HG02852 (cell line): ENCODE measurements around the gene SLC19A1.

Experiments
- ATAC-seq: cut with Tn5 transposase; IDR thresholded peaks from one replicate; pipeline ENCODE4 v1.9.1; 2021; ENCODE audit warnings: mild to moderate bottlenecking, moderate library complexity; ENCODE audit not compliant: unreplicated experiment

Gene SLC19A1

DNA sequence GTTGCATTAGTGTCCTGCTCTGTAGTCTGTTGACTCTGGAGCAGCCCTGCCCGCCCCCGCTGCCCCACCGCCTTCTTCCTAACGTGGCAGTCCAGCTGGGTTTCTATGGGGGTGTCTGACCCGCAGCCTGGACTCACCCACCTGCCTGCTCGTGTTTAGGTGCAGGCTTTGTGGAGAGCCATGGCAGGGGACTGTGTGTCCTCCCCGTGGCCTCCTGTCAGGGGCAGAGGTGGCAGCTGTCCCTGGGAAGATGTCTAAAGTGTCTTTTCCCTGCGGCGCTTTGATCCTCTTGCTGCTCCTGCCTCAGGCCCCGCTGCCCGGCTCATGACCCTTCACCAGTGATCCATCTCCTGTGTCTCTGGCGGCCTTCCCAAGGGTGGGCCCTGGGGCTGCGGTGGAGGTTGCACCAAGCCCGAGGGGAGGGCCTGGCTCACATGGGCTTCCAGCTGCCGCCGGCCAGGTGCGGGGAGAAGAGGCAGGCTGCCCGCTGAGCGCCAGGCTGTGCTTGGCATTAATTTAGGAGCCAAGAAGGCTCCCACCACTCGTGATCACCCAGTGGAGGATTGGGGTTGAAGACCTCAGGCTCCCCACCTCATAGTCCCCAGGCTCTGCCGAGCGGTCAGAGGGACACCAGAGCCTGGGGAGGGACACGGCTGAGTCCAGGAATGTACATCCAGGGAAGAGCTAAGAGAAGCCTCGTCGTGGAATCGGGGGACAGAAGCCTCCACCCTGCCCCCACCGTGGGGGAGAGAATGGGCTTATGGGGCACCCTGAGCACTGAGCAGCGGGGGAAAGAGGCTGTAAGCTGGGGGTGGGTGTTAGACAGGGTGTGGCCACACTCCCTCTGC is 93.2 kb downstream of the SLC19A1 start:
- no peak for ATAC-seq

- no peak for ATAC-seq
These were observed 93.9 kb downstream of the SLC19A1 start for GRCh38 chr21:45448283-45448809.
